H9 (cell line): Measurements from ENCODE around the gene CDH3. TPM values are rescaled to one million over a fixed set of nuclear protein-coding genes. Genes with fewer than 3 reads are reported as not detected.

Experiments used
- DNase-seq: peaks from one replicate; pipeline ENCODE4 v3.0.0-alpha.2; 2017
- H2AFZ ChIP-seq: one replicate; pipeline ENCODE4 v1.6.1; 2013; ENCODE audit warnings: mild to moderate bottlenecking, low read length, control low read depth, moderate library complexity
- H2AK5ac ChIP-seq: 2 replicates; pipeline ENCODE4 v1.6.1; 2013; ENCODE audit warnings: low read length, control low read depth, mixed read lengths; ENCODE audit not compliant: insufficient read length
- H2BK120ac ChIP-seq: one replicate; pipeline ENCODE4 v1.6.1; 2013; ENCODE audit warnings: low read depth, mild to moderate bottlenecking, low read length, control low read depth, inconsistent platforms; ENCODE audit not compliant: poor library complexity, severe bottlenecking
- H2BK12ac ChIP-seq: 2 replicates; pipeline ENCODE4 v1.6.1; 2013; ENCODE audit warnings: low read length, control low read depth, mixed read lengths, low read depth; ENCODE audit not compliant: insufficient read length
- H2BK15ac ChIP-seq: 2 replicates; pipeline ENCODE4 v1.6.1; 2013; ENCODE audit warnings: low read depth, low read length, control low read depth
- H2BK20ac ChIP-seq: one replicate; pipeline ENCODE4 v1.6.1; 2013; ENCODE audit warnings: low read depth, mild to moderate bottlenecking, low read length, control low read depth, inconsistent platforms; ENCODE audit not compliant: poor library complexity, severe bottlenecking
- H2BK5ac ChIP-seq: 2 replicates; pipeline ENCODE4 v1.6.1; 2013; ENCODE audit warnings: low read length, control low read depth, mixed read lengths; ENCODE audit not compliant: insufficient read length
- H3K14ac ChIP-seq: 2 replicates; pipeline ENCODE4 v1.6.1; 2013; ENCODE audit warnings: low read length, control low read depth; ENCODE audit not compliant: insufficient read depth
- H3K18ac ChIP-seq: 2 replicates; pipeline ENCODE4 v1.6.1; 2013; ENCODE audit warnings: low read depth, mild to moderate bottlenecking, mixed read lengths, low read length, control low read depth; ENCODE audit not compliant: insufficient read length
- H3K23ac ChIP-seq: 2 replicates; pipeline ENCODE4 v1.6.1; 2013; ENCODE audit warnings: low read length, control low read depth, mixed read lengths, low read depth; ENCODE audit not compliant: insufficient read length
- H3K23me2 ChIP-seq: 2 replicates; pipeline ENCODE4 v1.6.1; 2013; ENCODE audit warnings: low read depth, mild to moderate bottlenecking, mixed read lengths, low read length, control low read depth; ENCODE audit not compliant: insufficient read length, poor library complexity, severe bottlenecking
- H3K27ac ChIP-seq: 2 replicates; pipeline ENCODE4 v1.5.1; 2013; ENCODE audit warnings: low read length, control low read depth, mixed read lengths, low read depth; ENCODE audit not compliant: insufficient read length
- H3K27me3 ChIP-seq: 2 replicates; pipeline ENCODE4 v1.6.1; 2013; ENCODE audit warnings: low read length, control low read depth, inconsistent platforms; ENCODE audit not compliant: insufficient read depth
- H3K4ac ChIP-seq: 2 replicates; pipeline ENCODE4 v1.6.1; 2013; ENCODE audit warnings: low read depth, mild to moderate bottlenecking, control low read depth, inconsistent platforms, low read length, moderate library complexity
- H3K4me1 ChIP-seq: 2 replicates; pipeline ENCODE4 v1.6.1; 2013; ENCODE audit warnings: low read length, control low read depth, inconsistent platforms; ENCODE audit not compliant: insufficient read depth
- H3K4me2 ChIP-seq: 2 replicates; pipeline ENCODE4 v1.6.1; 2013; ENCODE audit warnings: low read length, control low read depth, mixed read lengths; ENCODE audit not compliant: insufficient read length, insufficient read depth
- H3K56ac ChIP-seq: 2 replicates; pipeline ENCODE4 v1.6.1; 2013; ENCODE audit warnings: low read depth, mild to moderate bottlenecking, mixed read lengths, low read length, control low read depth; ENCODE audit not compliant: insufficient read length
- H3K79me1 ChIP-seq: 2 replicates; pipeline ENCODE4 v1.6.1; 2013; ENCODE audit warnings: low read depth, mild to moderate bottlenecking, moderate library complexity, low read length, control low read depth, inconsistent platforms; ENCODE audit not compliant: insufficient read depth, poor library complexity, severe bottlenecking
- H3K79me2 ChIP-seq: 2 replicates; pipeline ENCODE4 v1.6.1; 2013; ENCODE audit warnings: low read length, control low read depth, inconsistent platforms; ENCODE audit not compliant: insufficient read depth
- H3K9ac ChIP-seq: 2 replicates; pipeline ENCODE4 v1.6.1; 2013; ENCODE audit warnings: low read length, control low read depth, mixed read lengths; ENCODE audit not compliant: insufficient read length; ENCODE audit errors: extremely low read depth
- H3K9me3 ChIP-seq: one replicate; pipeline ENCODE4 v1.6.1; 2013; ENCODE audit warnings: low read depth, low read length, inconsistent platforms; ENCODE audit not compliant: control insufficient read depth
- H3T11ph ChIP-seq: one replicate; pipeline ENCODE4 v1.6.1; 2013; ENCODE audit warnings: mild to moderate bottlenecking, low read length, control low read depth, inconsistent platforms
- H4K20me1 ChIP-seq: one replicate; pipeline ENCODE4 v1.6.1; 2013; ENCODE audit not compliant: control insufficient read depth, insufficient read length, insufficient read depth
- H4K5ac ChIP-seq: 2 replicates; pipeline ENCODE4 v1.6.1; 2013; ENCODE audit warnings: low read depth, mild to moderate bottlenecking, mixed read lengths, low read length, control low read depth; ENCODE audit not compliant: insufficient read length
- H4K8ac ChIP-seq: replicated peaks from 2 replicates; pipeline ENCODE4 v1.6.1; 2013; ENCODE audit warnings: low read length, control low read depth, mixed read lengths, low read depth; ENCODE audit not compliant: insufficient read length
- H4K91ac ChIP-seq: 2 replicates; pipeline ENCODE4 v1.6.1; 2013; ENCODE audit warnings: low read depth, mild to moderate bottlenecking, moderate library complexity, mixed read lengths, low read length, control low read depth; ENCODE audit not compliant: insufficient read length
- H3K27ac Mint-ChIP-seq, 3 experiments: 2 replicates in 2 of 3; 3 replicates in 1 of 3; pipeline ENCODE4 v1.8.0; 2020 to 2021; ENCODE audit warnings: mixed read lengths in 3 of 3, mild to moderate bottlenecking in 1 of 3, moderate library complexity in 1 of 3
- H3K27me3 Mint-ChIP-seq: 2 replicates; pipeline ENCODE4 v1.8.0; 2021; ENCODE audit warnings: low read depth, mild to moderate bottlenecking, moderate library complexity, mixed read lengths
- H3K36me3 Mint-ChIP-seq, 3 experiments: 2 replicates in 2 of 3; 3 replicates in 1 of 3; pipeline ENCODE4 v1.8.0; 2020 to 2021; ENCODE audit warnings: low read depth in 3 of 3, mixed read lengths in 3 of 3; ENCODE audit not compliant: insufficient read depth in 1 of 3
- H3K4me1 Mint-ChIP-seq, 2 experiments: 2 replicates each; pipeline ENCODE4 v1.8.0; 2020; ENCODE audit warnings: mixed read lengths in 2 of 2
- H3K4me3 Mint-ChIP-seq, 2 experiments: 2 replicates in 1 of 2; 3 replicates in 1 of 2; pipeline ENCODE4 v1.8.0; 2020 to 2021; ENCODE audit warnings: mild to moderate bottlenecking in 2 of 2, mixed read lengths in 2 of 2, moderate library complexity in 1 of 2
- H3K9me3 Mint-ChIP-seq, 2 experiments: 2 replicates in 1 of 2; 3 replicates in 1 of 2; pipeline ENCODE4 v1.8.0; 2020; ENCODE audit warnings: mild to moderate bottlenecking in 2 of 2, mixed read lengths in 2 of 2, moderate library complexity in 1 of 2
- WGBS: extraction: QIAGEN DNeasy Blood & Tissue Kit; methylation state at CpG from one replicate; pipeline ENCODE4 v1.1.7; 2013; ENCODE audit warnings: missing lambda C conversion rate, low lambda C conversion rate, mixed read lengths; ENCODE audit not compliant: insufficient read length; ENCODE audit errors: extremely low coverage; 5-methylcytosine and 5-hydroxymethylcytosine counted together
- total RNA-seq: library from RNA; stranded (reverse); gene quantifications from 2 replicates; pipeline ENCODE4 v1.2.1, GENCODE V29; 2021
- TF ChIP-seq, protein P1 (sequence below): fragments of 200-600 bp; sonication (generic); conservative IDR thresholded peaks from 3 replicates; pipeline ENCODE4 v1.8.0; 2021; ENCODE audit warnings: antibody characterized with exemption, mild to moderate bottlenecking

The CDH3 gene
- total RNA-seq, 1 experiment from 2014 or later, result 97.2 TPM

- no peaks in the 10 kb centered on the region for H3K79me1 ChIP-seq
- H3K4me2 ChIP-seq, result no peak overlapping the region
- no peak overlapping the region for H2BK120ac ChIP-seq
- no peaks in the 10 kb centered on the region for H3K79me2 ChIP-seq
- no peak overlapping the region for H2AFZ ChIP-seq
- H3K56ac ChIP-seq, result no peak overlapping the region
- no peaks in the 10 kb centered on the region for H3K4me1 ChIP-seq
- Mint-ChIP-seq H3K9me3 (no peaks in the 10 kb centered on the region), H3K4me1 (peaks cover 0 to 2% of the 10 kb centered on the region in 2 experiments; a peak in 1 of 4 replicates), H3K27me3 (no peaks in the 10 kb centered on the region), H3K4me3 (no peak overlapping the region), H3K36me3 (peaks cover 15 to 47% (median 21%) of the 10 kb centered on the region in 3 experiments; a peak in 6 of 7 replicates), H3K27ac (no peak overlapping the region)
- H2BK5ac ChIP-seq, result no peak overlapping the region
- DNase-seq, result no peak
- no peak overlapping the region for H4K5ac ChIP-seq
- H2BK20ac ChIP-seq, result no peak overlapping the region
- no peak overlapping the region for H2AK5ac ChIP-seq
- no peak overlapping the region for H3K9ac ChIP-seq
- no peak overlapping the region for H3T11ph ChIP-seq
- H3K27ac ChIP-seq, result no peak overlapping the region
- no peak overlapping the region for H3K4ac ChIP-seq
- no CpG with 5 or more reads among the region's 6 CpGs for whole genome bisulfite sequencing
- no peak overlapping the region for H4K91ac ChIP-seq
- no peaks in the 10 kb centered on the region for H3K9me3 ChIP-seq
- H2BK12ac ChIP-seq, result no peak overlapping the region
- H3K14ac ChIP-seq, result no peak overlapping the region
- H3K23ac ChIP-seq, result no peak overlapping the region
- no peaks in the 10 kb centered on the region for H3K27me3 ChIP-seq
- no peak overlapping the region for H2BK15ac ChIP-seq
- H4K8ac ChIP-seq, result no peak overlapping the region
- TF ChIP-seq, protein P1, sequence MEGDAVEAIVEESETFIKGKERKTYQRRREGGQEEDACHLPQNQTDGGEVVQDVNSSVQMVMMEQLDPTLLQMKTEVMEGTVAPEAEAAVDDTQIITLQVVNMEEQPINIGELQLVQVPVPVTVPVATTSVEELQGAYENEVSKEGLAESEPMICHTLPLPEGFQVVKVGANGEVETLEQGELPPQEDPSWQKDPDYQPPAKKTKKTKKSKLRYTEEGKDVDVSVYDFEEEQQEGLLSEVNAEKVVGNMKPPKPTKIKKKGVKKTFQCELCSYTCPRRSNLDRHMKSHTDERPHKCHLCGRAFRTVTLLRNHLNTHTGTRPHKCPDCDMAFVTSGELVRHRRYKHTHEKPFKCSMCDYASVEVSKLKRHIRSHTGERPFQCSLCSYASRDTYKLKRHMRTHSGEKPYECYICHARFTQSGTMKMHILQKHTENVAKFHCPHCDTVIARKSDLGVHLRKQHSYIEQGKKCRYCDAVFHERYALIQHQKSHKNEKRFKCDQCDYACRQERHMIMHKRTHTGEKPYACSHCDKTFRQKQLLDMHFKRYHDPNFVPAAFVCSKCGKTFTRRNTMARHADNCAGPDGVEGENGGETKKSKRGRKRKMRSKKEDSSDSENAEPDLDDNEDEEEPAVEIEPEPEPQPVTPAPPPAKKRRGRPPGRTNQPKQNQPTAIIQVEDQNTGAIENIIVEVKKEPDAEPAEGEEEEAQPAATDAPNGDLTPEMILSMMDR, result no peak
- no peaks in the 10 kb centered on the region for H3K23me2 ChIP-seq
- no peaks in the 10 kb centered on the region for H4K20me1 ChIP-seq
- no peak overlapping the region for H3K18ac ChIP-seq
Measured at GRCh38 chr16:68700120-68700519, 55.0 kb downstream of the CDH3 start.
